GM12891 (cell line): ENCODE data around the gene ZMYND12.

Source experiments
- PAX5 ChIP-seq: IDR thresholded peaks from 2 replicates; pipeline ENCODE4 v1.6.1; 2011; ENCODE audit warnings: low read length, moderate library complexity, mild to moderate bottlenecking; ENCODE audit not compliant: insufficient read depth, severe bottlenecking
- POLR2A ChIP-seq: IDR thresholded peaks from 2 replicates; pipeline ENCODE4 v1.6.1; 2011; ENCODE audit warnings: low read depth, low read length, control low read depth
- POLR2AphosphoS5 ChIP-seq: IDR thresholded peaks from 2 replicates; pipeline ENCODE4 v1.6.1; 2011; ENCODE audit warnings: low read depth, low read length, control low read depth
- POU2F2 ChIP-seq: IDR thresholded peaks from 2 replicates; pipeline ENCODE4 v1.6.1; 2011; ENCODE audit warnings: low read depth, mild to moderate bottlenecking, control low read depth, low read length, moderate library complexity
- SPI1 ChIP-seq: IDR thresholded peaks from 2 replicates; pipeline ENCODE4 v1.6.1; 2011; ENCODE audit warnings: low read depth, low read length, control low read depth
- TAF1 ChIP-seq: IDR thresholded peaks from 2 replicates; pipeline ENCODE4 v1.6.1; 2011; ENCODE audit warnings: low read depth, low read length, control low read depth

- TF ChIP-seq POLR2AphosphoS5 (no peak), TAF1 (no peak), POLR2A (no peak), POU2F2 (no peak), PAX5 (no peak), SPI1 (no peak)
Observed at GRCh38 chr1:42477775-42478174, 22.0 kb upstream of the ZMYND12 start.
